Activated CD8-positive, alpha-beta memory T cell treated with anti-CD3 and anti-CD28 coated beads for 36 hours (primary cell): ENCODE data around the gene ZDHHC20. TPM values are rescaled to one million over a fixed set of nuclear protein-coding genes. Genes with fewer than 3 reads are reported as not detected.

Source experiments
- CTCF ChIA-PET: fragments of 350-600 bp; sonication (Branson Sonifier 250); formaldehyde crosslinking; loops from one replicate; lab custom pipeline; 2021; ENCODE audit warnings: antibody characterized with exemption; lab: Charles Lee
- POLR2A ChIA-PET: fragments of 350-600 bp; sonication (Branson Sonifier 250); formaldehyde crosslinking; loops from one replicate; lab custom pipeline; 2021; ENCODE audit warnings: antibody characterized with exemption; lab: Charles Lee
- total RNA-seq, 2 experiments: library from RNA; stranded (reverse); gene quantifications; one replicate each; pipeline ENCODE4 v1.2.3, GENCODE V29; 2021

The ZDHHC20 gene
- total RNA-seq, 2 experiments from 2014 or later, result 53.0 to 59.7 TPM

GRCh38 chr13:21341637-21342422 lies 117.3 kb downstream of the ZDHHC20 start:
- ChIA-PET POLR2A (no interaction called here), CTCF (no interaction called here)

GRCh38 chr13:21338639-21339278 lies 120.3 kb downstream of the ZDHHC20 start:
- ChIA-PET CTCF (interaction anchor here (0.6 kb wide), 1 partner anchor 60 kb away, joined by 3 read pairs; no protein-coding TSS in a partner anchor), POLR2A (no interaction called here)

- ChIA-PET POLR2A (no interaction called here), CTCF (interaction anchor here (0.6 kb wide), 1 partner anchor 212 kb away, joined by 3 read pairs; no protein-coding TSS in a partner anchor)
These were observed 120.9 kb downstream of the ZDHHC20 start for GRCh38 chr13:21338156-21338555.

GRCh38 chr13:21336609-21337349 lies 122.3 kb downstream of the ZDHHC20 start:
- ChIA-PET POLR2A (no interaction called here), CTCF (interaction anchor here (0.9 kb wide), 1 partner anchor 39 kb away, joined by 3 read pairs; no protein-coding TSS in a partner anchor)

GRCh38 chr13:21333186-21333585 lies 125.9 kb downstream of the ZDHHC20 start:
- POLR2A ChIA-PET, result no interaction called here
- CTCF ChIA-PET, result no interaction called here

- CTCF ChIA-PET, result no interaction called here
- POLR2A ChIA-PET, result no interaction called here
These were observed 128.8 kb downstream of the ZDHHC20 start for GRCh38 chr13:21330126-21330861.

- POLR2A ChIA-PET, result interaction anchor here (1.0 to 1.2 kb wide), 2 partner anchors 14 to 31 kb away, joined by 3 to 4 read pairs; no protein-coding TSS in a partner anchor
- CTCF ChIA-PET, result no interaction called here
These were observed 130.1 kb downstream of the ZDHHC20 start for GRCh38 chr13:21328836-21329477.

- CTCF ChIA-PET, result no interaction called here
- POLR2A ChIA-PET, result interaction anchor here (1.2 kb wide), 1 partner anchor 30 kb away, joined by 3 read pairs; no protein-coding TSS in a partner anchor
These were observed 130.9 kb downstream of the ZDHHC20 start for GRCh38 chr13:21328201-21328600.

- POLR2A ChIA-PET, result no interaction called here
- CTCF ChIA-PET, result interaction anchor here (1.5 kb wide), 1 partner anchor 151 kb away, joined by 3 read pairs; no protein-coding TSS in a partner anchor
These were observed 132.7 kb downstream of the ZDHHC20 start for GRCh38 chr13:21326155-21327031.

- POLR2A ChIA-PET, result no interaction called here
These were observed 134.3 kb downstream of the ZDHHC20 start for GRCh38 chr13:21324803-21325202.

GRCh38 chr13:21322988-21323387 lies 136.1 kb downstream of the ZDHHC20 start:
- POLR2A ChIA-PET, result no interaction called here
- CTCF ChIA-PET, result no interaction called here

More at GRCh38 chr13:21324803-21325202, 134.3 kb downstream of the ZDHHC20 start:
- CTCF ChIA-PET, result interaction anchor here (1.5 kb wide), 1 partner anchor 152 kb away, joined by 3 read pairs; no protein-coding TSS in a partner anchor

Other genes starting within 250 kb of the ZDHHC20 start
- 10 to 100 TPM; 35.1 to 37.2 TPM for gene MICU2, start 144.9 kb upstream of the ZDHHC20 start, total RNA-seq
- 1 to 10 TPM; 1.3 to 1.7 TPM for gene FGF9, start 211.8 kb upstream of the ZDHHC20 start, total RNA-seq